Left lobe of liver (tissue), 2 donors: ENCODE measurements around the gene TANC2. TPM values are rescaled to one million over a fixed set of nuclear protein-coding genes. Genes with fewer than 3 reads are reported as not detected.

Experiments used
- ATAC-seq: fragments of 200-7000 bp; cut with Tn5 transposase; one replicate; pipeline ENCODE4 v1.9.1; 2020; ENCODE audit warnings: mild to moderate bottlenecking, moderate library complexity
- DNase-seq: peaks from one replicate; pipeline ENCODE4 v3.0.0-alpha.2; 2020; ENCODE audit warnings: low spot score
- total RNA-seq: library from RNA; stranded (reverse); gene quantifications from one replicate; pipeline ENCODE4 v1.2.1, GENCODE V29; 2021
- donor health status: DM: no; HTN: no; CAD: no; lungs with moderate emphysema.
- donor health status: DM: no; HTN: yes; CAD: no.

TANC2 gene
- total RNA-seq, 1 donor from 2014 or later = 3.0 TPM

- ATAC-seq (no peak), DNase-seq (no peak)
Measured at GRCh38 chr17:62998665-62999393, 32.8 kb downstream of the TANC2 start.

- no peak for ATAC-seq
- no peak for DNase-seq
Measured at GRCh38 chr17:62999736-63000135, 33.7 kb downstream of the TANC2 start.

GRCh38 chr17:63001689-63002394, 35.8 kb downstream of the TANC2 start:
- no peak for ATAC-seq
- DNase-seq = no peak

GRCh38 chr17:63002625-63003024, 36.6 kb downstream of the TANC2 start:
- DNase-seq (no peak), ATAC-seq (no peak)

- no peak for ATAC-seq
- no peak for DNase-seq
Measured at GRCh38 chr17:63015824-63016223, 49.8 kb downstream of the TANC2 start.

Other genes with a start within 250 kb of the TANC2 start
- gene MARCHF10, start 157.9 kb upstream of the TANC2 start, total RNA-seq = not detected